HCT116 (cell line): Measurements from ENCODE around the gene NPM3.

Source experiments
- ATF3 ChIP-seq: IDR thresholded peaks from 2 replicates; pipeline ENCODE4 v1.6.1; 2012
- CTCF ChIP-seq, 3 experiments: fragments of 200-600 bp in 1 of 3; sonication (generic) in 1 of 3; IDR thresholded peaks in 2 of 3; conservative IDR thresholded peaks in 1 of 3; 2 replicates each; pipeline ENCODE4 v1.5.1; 2012 to 2017; ENCODE audit warnings: low read depth in 2 of 3, low read length in 2 of 3, antibody characterized with exemption in 1 of 3, borderline replicate concordance in 1 of 3, control low read depth in 1 of 3, mild to moderate bottlenecking in 1 of 3, mixed read lengths in 1 of 3, mixed run types in 1 of 3, moderate library complexity in 1 of 3; ENCODE audit not compliant: insufficient read depth in 1 of 3
- EGR1 ChIP-seq: IDR thresholded peaks from 2 replicates; pipeline ENCODE4 v1.6.1; 2012; ENCODE audit warnings: low read depth
- MAX ChIP-seq: IDR thresholded peaks from 2 replicates; pipeline ENCODE4 v1.6.1; 2012
- POLR2A ChIP-seq: IDR thresholded peaks from 2 replicates; pipeline ENCODE4 v1.7.0; 2011; ENCODE audit warnings: borderline replicate concordance; ENCODE audit not compliant: insufficient read depth, insufficient read length; ENCODE audit errors: extremely low read depth
- POLR2AphosphoS5 ChIP-seq: IDR thresholded peaks from 2 replicates; pipeline ENCODE4 v1.6.1; 2011; ENCODE audit warnings: mild to moderate bottlenecking, low read depth, low read length, moderate library complexity
- RAD21 ChIP-seq: IDR thresholded peaks from 2 replicates; pipeline ENCODE4 v1.6.1; 2012; ENCODE audit warnings: low read depth, mild to moderate bottlenecking
- SRF ChIP-seq: IDR thresholded peaks from 2 replicates; pipeline ENCODE4 v1.6.1; 2012; ENCODE audit warnings: low read depth
- YY1 ChIP-seq: IDR thresholded peaks from 2 replicates; pipeline ENCODE4 v1.6.1; 2011; ENCODE audit warnings: low read length, low read depth, moderate library complexity, mild to moderate bottlenecking; ENCODE audit not compliant: insufficient replicate concordance; ENCODE audit errors: extremely low read depth
- ZNF274 ChIP-seq: fragments of 200-500 bp; sonication (Bioruptor generic); IDR thresholded peaks from 2 replicates; pipeline ENCODE4 v1.6.1; 2014; ENCODE audit warnings: mild to moderate bottlenecking, low read depth, low read length, inconsistent platforms

GRCh38 chr10:101761226-101761625 is 22.0 kb downstream of the NPM3 start:
- no peak for TF ChIP-seq YY1
- TF ChIP-seq ZNF274: no peak
- no peak for TF ChIP-seq EGR1
- no peak for TF ChIP-seq ATF3
- no peak for TF ChIP-seq MAX
- no peak for TF ChIP-seq CTCF (IDR thresholded peaks at IDR 0.05 in 2 of 3, conservative IDR thresholded peaks at IDR 0.05 in 1 of 3; ENCODE audit: borderline replicate concordance in 1 of 3, insufficient read depth in 1 of 3, low read depth in 2 of 3, low read length in 2 of 3)
- TF ChIP-seq SRF: no peak
- TF ChIP-seq POLR2AphosphoS5: no peak
- TF ChIP-seq POLR2A: no peak
- no peak for TF ChIP-seq RAD21
